Stromal cell of bone marrow (primary cell): Measurements from ENCODE around the gene MDM2.
"Not testable (repeated sequence)": the region's sequence is repeated elsewhere in the genome, so short reads cannot be mapped to it uniquely, and the experiment has no call there.

ENCODE experiments used
- DNase-seq: peaks from one replicate; pipeline ENCODE4 v3.0.0-alpha.2; 2012; ENCODE audit warnings: low read depth

Gene MDM2

DNA sequence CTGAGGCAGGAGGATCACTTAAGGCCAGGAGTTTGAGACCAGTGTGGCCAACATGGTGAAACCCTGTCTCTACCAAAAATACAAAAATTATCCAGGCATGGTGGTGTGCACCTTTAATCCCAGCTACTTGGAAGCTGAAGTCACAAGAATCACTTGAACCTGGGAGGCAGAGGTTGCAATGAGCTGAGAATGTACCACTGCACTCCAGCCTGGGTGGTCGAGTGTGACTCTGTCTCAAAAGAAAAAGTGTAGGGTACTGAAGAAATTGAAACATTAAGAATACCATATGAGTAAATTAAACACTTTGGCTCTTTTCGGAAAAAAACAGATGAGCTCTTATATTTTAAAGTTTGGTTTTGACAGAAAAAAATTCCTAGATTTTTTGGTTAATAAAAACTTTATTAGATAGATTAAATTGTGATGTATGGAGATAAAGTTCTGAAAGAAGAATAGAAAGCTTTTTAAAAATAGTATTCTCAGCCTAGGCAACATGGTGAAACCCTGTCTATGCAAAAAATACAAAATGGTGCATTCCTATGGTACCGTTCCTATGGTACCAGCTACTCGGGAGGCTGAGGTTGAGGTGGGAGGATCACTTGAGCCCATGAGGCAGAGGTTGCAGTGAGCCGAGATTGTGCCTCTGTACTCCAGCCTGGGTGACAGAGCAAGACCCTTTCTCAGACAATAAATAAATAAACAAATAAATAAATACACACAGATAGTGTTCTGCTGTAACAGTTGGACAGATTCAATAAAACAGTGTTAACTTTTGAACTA, 20.1 kb downstream of the MDM2 start:
- no peak for DNase-seq

DNA sequence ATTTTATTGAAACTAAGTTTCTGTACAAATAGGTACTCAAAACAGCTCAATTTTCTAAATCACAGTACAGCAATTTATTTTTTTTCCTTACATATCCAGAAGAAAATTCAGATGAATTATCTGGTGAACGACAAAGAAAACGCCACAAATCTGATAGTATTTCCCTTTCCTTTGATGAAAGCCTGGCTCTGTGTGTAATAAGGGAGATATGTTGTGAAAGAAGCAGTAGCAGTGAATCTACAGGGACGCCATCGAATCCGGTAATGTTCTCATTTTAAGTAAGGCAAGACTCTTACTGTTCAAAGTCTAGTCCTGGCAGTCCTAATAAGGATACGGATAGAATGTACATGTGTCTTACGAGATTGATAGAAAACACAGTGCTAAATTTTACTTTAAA, 20.7 kb downstream of the MDM2 start:
- DNase-seq = no peak

DNA sequence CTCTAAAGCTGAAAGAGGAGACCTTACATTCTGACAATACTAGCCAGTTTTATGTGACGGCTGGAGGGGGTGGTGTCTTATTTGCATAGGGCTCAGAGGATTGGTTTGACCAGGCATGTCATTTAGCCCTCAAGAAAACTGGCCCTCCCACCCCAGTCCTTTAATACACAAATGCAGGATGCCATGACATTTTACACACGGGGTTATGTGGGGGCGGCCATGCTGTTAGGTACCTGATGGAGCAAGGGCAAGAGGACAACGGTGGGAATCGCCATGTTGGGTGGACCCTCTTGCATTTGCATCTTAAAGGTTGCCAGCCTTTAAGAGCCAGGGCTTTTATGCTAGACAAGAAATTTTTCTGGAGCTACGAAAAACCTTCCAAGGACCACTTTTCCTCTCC, 23.3 kb downstream of the MDM2 start:
- DNase-seq = no peak

DNA sequence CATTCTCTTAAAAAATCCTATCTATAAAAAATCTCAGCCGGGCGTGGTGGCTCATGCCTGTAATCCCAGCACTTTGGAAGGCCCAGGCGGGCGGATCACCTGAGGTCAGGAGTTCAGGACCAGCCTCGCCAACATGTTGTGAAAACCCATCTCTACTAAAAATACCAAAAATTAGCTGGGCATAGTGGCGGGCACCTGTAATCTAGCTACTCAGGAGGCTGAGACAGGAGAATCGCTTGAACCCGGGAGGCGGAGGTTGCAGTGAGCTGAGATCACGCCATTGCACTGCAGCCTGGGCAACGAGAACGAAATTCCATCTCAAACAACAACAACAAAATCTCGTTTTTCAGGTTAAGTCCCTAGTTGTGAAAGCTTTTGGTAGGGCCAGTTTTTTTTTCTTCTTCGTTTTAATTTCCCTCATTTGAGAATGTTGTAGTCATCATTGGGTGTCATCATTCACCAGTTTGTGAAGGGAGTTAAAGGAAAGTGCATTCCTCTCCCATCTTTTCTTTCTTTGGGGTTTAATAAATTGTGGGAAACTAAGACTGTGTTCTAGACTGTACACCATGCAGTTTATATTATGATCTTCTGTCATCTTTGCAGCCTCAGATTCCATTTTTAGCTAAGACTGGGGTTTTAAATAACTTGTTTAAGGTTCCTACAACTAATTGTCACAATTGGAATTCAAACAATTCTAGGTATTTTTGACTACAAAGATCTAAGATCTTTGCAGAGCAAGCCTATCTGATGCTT, 23.9 kb downstream of the MDM2 start:
- DNase-seq = no peak

DNA sequence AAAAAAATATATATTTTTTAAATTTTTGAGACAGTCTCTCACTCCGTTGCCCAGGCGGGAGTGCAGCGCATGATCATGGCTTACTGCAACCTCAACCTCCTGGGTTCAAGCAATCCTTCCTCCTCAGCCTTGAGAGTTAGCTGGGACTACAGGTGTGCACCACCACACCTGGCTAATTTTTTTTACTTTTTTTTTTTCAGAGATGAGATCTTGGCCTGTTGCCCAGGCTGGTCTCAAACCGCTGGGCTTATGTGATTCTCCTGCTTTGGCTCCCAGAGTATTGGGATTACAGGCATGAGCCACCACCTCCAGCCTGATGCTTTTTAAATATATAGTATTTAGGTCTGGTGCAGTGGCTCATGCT, 24.5 kb downstream of the MDM2 start:
- no peak for DNase-seq

DNA sequence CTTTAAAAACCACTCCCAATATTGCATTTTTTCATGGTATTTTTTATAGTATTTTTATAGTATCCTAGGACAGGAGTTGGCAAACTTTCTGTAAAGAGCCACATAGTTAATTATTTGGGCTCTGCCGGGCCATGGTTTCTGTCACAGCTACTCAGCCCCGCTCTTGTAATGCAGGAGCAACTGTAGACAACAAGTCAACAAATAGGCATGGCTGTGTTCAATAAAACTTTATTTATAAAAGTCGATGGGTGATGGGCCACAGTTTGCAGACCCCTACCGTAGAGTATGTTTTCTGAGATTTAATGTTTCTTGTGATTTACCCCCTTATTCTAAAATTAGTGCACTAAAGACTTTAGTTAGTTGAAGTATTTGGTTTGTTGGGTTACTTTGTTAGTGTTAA, 25.5 kb downstream of the MDM2 start:
- DNase-seq = no peak

DNA sequence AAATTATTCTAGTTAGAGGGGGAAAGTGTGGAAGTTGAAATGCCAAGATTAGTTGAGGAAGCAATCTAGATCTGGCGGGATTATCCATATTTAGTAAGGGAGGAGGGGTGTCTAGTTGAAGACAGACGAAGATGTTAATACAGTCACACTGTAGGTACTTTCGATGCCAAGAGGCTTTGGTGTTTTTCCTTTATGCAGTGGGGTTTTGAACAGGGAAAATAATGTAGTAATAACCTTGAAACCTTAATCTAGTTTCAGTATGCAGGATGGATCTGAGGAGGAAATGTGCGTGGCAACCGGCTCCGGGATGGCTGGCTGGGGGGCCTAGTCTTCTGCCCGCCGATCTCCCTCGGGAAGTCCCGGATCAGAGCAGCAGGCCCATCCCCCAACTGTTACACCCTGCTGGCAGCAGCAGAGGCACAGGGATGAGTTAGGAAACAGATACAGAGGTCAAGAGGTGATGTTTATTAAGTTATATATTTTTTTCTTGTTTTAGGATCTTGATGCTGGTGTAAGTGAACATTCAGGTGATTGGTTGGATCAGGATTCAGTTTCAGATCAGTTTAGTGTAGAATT, 27.4 kb downstream of the MDM2 start:
- no peak for DNase-seq

DNA sequence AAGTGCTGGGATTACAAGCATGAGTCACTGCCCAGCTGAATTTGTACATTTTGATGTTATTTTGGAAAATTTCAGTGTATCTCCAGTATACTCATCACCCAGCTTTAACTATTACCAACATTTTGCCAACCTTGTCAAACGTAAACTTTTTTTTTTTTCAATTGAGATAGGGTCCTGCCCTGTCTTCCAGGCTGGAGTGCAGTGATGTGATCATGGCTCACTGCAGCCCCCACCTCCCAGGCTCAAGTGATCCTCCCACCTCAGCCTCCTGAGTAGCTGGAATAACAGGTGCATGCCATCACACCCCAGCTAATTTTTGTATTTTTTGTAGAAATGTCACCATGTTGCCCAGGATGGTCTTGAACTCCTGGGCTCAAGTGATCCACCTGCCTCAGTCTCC, 29.2 kb downstream of the MDM2 start:
- DNase-seq = no peak

DNA sequence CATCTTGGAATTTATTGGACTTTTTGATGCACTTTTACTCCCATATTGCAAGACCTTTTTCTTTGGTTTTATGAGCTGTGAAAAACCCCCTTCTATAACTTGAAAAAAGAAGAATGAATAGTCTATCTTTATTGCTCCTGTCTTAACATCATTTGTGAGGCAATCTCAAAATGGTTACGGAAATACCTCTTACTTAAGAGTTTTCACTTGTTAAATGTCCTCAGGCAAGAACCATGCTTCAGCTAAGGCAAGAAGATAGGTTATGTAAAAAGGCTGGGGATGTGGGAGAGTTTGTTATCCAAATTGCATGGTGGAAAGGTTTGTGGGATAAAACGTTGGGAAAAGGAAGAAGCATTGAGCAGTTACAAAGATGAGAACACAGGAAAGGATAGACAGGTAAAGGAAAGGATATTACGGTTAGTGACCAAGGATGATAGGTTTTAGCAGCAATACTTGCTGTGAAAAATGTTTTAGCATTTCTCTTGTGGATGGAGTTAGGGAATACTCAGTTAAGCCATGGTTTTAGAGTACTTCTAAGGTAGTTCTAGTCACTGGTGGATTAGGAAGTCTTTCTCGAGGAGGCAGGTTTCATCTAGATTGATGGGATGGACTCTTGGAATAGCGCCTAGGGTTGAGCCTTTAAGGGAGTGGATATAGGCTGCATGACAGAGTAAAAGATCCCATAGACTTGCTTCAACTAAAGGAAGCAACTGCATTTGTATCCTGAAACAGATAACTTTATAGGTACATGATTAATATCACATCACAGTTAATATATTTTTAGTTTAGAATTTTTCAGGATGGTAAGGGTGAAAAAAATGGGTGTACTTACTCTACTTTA, 30.3 kb downstream of the MDM2 start:
- no peak for DNase-seq

DNA sequence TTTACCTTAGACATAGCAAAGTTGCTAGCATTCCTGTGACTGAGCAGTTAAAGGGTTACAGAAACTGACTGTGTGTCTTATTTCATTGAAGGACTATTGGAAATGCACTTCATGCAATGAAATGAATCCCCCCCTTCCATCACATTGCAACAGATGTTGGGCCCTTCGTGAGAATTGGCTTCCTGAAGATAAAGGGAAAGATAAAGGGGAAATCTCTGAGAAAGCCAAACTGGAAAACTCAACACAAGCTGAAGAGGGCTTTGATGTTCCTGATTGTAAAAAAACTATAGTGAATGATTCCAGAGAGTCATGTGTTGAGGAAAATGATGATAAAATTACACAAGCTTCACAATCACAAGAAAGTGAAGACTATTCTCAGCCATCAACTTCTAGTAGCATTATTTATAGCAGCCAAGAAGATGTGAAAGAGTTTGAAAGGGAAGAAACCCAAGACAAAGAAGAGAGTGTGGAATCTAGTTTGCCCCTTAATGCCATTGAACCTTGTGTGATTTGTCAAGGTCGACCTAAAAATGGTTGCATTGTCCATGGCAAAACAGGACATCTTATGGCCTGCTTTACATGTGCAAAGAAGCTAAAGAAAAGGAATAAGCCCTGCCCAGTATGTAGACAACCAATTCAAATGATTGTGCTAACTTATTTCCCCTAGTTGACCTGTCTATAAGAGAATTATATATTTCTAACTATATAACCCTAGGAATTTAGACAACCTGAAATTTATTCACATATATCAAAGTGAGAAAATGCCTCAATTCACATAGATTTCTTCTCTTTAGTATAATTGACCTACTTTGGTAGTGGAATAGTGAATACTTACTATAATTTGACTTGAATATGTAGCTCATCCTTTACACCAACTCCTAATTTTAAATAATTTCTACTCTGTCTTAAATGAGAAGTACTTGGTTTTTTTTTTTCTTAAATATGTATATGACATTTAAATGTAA, 31.5 kb downstream of the MDM2 start:
- DNase-seq = no peak

DNA sequence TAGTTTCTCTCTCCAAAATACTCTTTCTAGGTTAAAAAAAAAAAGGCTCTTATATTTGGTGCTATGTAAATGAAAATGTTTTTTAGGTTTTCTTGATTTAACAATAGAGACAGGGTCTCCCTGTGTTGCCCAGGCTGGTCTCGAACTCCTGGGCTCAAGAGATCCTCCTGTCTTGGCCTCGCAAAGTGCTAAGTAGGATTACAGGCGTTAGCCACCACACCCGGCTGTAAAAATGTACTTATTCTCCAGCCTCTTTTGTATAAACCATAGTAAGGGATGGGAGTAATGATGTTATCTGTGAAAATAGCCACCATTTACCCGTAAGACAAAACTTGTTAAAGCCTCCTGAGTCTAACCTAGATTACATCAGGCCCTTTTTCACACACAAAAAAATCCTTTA, 33.2 kb downstream of the MDM2 start:
- not testable (repeated sequence) for DNase-seq

DNA sequence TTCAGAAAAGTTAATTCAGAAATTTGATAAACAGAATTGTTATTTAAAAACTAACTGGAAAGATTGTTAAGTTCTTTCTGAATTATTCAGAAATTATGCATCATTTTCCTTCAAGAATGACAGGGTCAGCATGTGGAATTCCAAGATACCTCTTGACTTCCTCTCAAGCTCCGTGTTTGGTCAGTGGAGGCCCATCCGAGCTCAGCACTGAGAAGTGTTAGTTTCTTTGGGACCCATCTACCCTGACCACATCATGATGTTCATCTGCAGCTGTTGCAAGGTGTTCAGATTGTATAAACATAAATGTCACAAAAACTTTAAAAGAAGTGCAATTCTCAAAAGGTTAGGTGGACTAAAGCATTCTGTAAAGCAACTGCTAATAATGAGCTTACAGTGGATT, 33.7 kb downstream of the MDM2 start:
- no peak for DNase-seq

DNA sequence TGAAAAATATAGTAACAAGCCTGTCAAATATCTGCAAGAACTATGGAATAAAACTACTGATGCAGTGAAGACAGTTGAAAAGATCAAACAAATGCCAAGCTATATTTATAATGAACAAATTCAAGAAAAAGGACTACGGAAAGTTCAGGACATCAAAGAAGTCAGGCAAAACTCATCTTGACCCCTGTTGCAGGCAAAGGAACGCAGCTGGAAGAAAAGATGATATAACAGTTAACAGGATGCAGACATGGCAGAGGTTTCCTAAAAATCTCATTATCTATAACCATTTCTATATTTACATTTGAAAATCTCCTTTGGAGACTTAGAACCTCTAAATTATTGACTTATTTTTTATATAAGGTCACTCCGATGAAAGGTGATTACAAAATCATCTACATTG, 34.1 kb downstream of the MDM2 start:
- no peak for DNase-seq

DNA sequence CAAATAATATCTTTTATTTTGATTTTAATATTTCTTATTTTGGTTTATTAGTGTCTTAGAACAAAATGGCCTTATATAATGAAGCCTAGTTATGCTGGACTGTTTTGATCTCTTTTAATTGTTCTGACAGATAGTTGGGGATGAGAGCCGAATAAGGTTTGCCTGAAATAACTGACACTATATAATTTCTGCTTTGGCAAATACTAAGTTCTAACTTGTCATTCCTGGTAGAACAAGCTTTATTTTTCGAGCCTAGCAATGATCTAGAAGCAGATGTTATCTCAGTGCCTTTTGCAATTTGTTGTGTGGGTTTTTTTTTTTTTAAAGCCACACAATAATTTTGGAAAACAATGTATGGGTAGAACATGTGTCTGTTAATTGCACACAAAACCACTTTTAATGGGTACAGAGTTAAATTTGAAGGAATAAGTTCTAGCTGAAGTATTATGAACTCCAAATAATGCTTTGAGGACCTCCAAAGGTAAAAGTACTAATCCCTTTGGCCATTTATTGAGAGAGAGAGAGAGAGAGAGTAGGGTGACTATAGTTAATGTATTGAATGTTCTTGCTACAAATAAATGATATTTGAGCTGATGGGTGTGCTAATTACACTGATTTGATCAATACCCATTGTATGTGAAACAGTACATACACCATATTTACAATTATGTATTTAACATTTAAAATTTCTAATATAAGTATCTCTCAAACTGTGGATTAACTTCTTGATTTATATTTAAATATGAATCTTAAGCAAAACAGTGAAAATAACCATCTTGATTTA, 35.0 kb downstream of the MDM2 start:
- no peak for DNase-seq

DNA sequence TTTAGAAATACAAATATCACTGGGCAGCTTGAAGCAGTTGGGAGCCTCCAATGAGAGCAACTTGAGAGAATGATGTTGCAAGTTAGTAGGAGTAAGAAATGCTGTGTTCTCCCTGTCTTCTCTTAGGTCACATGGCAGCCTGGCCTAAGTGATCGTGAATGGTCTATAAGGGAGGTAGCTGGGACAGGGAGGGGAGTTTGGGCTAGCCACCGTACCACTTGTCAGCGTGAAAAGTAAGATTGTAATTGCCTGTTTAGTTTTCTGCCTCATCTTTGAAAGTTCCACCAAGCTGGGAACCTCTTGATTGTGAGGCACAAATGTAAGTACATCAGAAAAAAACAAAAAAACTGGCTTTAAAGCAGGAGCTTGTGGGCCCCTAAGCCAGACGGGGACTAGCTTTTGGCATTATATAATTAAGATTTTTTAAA, 36.4 kb downstream of the MDM2 start:
- DNase-seq = no peak

DNA sequence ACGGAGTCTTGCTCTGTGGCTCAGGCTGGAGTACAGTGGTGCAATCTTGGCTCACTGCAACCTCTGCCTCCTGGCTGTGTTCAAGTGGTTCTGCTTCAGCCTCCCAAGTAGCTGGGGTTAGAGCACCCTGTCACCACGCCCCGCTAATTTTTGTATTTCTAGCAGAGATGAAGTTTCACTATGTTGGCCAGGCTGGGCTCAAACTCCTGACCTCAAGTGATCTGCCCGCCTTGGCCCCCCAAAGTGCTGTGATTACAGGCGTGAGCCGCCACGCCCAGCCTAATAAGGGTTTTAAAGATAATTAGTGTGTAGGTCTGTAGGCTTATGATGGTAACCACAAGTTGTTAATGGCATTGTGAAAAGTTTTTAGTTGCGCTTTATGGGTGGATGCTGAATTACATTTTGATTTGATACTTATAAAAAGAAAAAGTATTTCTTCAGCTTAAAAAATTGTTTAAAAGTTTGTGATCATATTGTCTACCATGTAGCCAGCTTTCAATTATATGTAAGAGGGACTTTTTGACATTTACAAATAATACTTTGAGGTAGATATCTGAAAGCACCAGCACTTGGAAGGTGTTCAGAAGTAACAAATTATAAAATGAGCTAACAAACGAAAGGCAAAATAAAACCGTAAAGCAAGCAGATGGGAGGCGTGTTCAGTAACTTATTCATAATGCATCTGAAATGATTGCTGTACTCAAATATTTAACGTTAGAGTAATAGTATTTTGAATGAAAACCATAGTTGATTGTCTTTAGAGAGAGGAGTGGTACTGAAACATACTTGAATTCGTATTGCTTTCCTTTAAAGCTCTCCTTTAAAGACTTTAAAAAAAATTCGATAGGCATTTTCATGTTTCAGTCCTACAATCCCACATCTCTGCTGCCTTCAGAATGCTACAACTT, 37.1 kb downstream of the MDM2 start:
- no peak for DNase-seq

DNA sequence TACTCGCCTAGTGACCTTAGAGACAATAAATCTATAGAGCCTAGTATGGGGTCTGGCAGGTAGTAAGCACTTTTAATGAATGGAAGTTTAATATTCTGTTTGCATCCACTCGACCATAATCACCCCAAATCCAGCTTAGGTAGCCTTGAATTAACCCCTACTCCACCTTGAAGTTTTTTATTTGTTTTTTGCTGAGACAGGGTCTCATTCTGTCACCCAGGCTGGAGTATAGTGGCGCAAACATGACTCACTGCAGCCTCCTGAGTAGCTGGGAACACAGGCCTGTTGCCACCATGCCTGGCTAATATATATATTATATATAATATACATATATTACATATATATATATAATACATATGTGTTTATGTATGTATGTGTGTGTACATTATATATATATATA, 38.8 kb downstream of the MDM2 start:
- no peak for DNase-seq

DNA sequence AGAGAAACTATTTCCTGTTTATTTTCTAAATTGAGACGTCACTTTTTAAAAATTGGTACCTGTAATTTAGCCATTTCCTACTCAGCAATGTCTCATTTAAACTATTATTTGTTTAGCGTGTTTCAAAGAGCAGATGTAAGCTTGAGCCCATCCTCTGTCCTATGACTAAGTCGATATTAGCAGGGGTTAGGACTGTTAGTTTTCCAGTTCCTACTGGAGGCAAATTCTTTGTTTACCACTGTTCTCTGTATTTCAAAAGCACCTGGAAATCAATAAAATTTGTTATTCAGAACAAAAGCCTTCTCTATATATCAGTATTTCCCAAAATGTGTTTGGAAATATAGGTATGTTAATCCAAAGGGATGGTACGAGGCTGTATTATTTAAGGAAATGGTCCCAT, 42.4 kb downstream of the MDM2 start:
- DNase-seq = no peak

DNA sequence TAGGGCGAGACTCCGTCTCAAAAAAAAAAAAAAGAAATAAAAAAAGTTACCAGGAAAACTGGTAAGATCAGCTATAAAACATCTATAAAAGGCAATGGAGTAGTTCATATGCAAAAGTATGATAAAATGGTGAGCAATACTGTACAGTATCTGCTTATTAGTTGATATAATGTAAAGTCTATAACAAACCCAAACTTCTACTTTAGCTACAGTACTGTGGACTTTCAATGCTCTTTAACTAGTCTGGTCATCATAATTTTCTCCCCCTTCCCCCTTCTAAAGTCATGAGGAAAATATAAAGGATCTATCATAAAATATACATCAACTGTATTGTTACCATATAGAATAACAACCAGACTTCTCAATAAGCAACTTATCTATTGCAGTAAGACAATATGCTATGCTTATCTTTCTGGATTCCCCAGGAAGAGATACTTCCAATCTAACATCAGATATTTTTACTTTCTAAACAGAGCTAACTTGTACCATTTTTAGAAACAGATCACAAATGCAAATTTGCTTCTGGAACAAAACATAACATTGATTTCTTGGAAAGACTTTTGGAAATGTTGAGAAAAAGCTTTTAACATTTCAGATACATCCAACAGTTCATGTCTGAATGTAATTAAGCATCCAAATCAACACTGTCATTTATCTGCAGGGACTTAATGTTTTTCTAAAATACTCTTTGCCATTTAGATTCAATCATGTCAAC, 43.8 kb downstream of the MDM2 start:
- no peak for DNase-seq
